Activated CD4-positive, alpha-beta T cell treated with anti-CD3 and anti-CD28 coated beads, Interleukin-2, amount 50 U/mL, for 16 hours (primary cell): ENCODE measurements around the gene PNKD.
A peak's percentile ranks its signal among the peaks of the same experiment; 100 is the strongest.

ENCODE experiments used
- DNase-seq: peaks from one replicate; pipeline ENCODE4 v3.0.0-alpha.2; 2020

Gene PNKD, protein sequence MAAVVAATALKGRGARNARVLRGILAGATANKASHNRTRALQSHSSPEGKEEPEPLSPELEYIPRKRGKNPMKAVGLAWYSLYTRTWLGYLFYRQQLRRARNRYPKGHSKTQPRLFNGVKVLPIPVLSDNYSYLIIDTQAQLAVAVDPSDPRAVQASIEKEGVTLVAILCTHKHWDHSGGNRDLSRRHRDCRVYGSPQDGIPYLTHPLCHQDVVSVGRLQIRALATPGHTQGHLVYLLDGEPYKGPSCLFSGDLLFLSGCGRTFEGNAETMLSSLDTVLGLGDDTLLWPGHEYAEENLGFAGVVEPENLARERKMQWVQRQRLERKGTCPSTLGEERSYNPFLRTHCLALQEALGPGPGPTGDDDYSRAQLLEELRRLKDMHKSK

DNA sequence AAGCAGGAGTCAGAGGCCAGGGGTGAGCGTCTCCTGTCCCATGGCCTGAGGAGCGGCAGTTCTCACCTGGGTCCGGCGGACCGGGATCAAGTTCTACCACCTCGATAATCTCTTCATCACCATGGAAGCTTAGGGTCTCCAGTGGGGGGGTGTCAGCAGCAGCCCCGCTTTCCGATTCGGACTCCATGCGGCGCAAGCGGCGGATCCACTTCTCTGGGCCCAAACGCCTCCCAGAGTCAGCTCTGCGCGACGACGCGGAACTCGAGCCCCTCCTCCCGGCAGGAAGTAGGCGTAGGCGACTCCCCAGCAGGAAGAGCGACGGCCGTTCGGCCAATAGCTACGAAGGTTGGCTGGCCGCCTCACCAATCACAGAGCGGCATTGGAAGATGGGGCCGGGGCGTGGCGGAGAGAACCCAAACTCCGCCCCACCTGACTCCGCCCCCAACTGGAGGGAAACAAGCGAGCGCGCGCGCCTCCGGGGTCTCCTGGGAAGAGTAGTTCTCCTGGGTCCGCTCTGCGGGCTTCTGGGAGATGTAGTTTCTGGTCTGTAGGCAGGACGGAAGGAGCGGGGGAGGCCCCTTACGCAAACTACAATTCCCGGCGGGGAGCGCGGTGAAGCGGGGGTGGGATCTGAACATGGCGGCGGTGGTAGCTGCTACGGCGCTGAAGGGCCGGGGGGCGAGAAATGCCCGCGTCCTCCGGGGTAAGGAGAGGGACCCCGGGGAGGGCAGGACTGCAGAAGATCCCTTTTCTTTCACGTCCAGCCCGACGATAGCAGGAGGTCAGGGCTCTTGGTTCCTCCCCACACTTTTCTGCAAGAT is at the start of gene PNKD, which contains the start of gene AAMP:
Gene PNKD (plus strand): TSS at position 620 of the 821 bp plus-strand sequence. CDS start 17 bp downstream, at position 637.
Gene AAMP (minus strand): TSS at position 238 of the 821 bp plus-strand sequence. CDS start 51 bp downstream, at position 187.
- peak; percentile 100 for DNase-seq

GRCh38 chr2:218221000-218221399 is 49.3 kb upstream of the PNKD start:
- DNase-seq, result no peak

- peak; percentile 37 for DNase-seq
Measured at GRCh38 chr2:218223046-218223445, 47.3 kb upstream of the PNKD start.

GRCh38 chr2:218224186-218224585 is 46.1 kb upstream of the PNKD start:
- DNase-seq, result no peak

- no peak for DNase-seq
Measured at GRCh38 chr2:218226903-218227302, 43.4 kb upstream of the PNKD start.

- DNase-seq, result no peak
Measured at GRCh38 chr2:218228366-218229090, 41.8 kb upstream of the PNKD start.

- DNase-seq, result peak; percentile 90
Measured at GRCh38 chr2:218229239-218229638, 41.1 kb upstream of the PNKD start.

DNA sequence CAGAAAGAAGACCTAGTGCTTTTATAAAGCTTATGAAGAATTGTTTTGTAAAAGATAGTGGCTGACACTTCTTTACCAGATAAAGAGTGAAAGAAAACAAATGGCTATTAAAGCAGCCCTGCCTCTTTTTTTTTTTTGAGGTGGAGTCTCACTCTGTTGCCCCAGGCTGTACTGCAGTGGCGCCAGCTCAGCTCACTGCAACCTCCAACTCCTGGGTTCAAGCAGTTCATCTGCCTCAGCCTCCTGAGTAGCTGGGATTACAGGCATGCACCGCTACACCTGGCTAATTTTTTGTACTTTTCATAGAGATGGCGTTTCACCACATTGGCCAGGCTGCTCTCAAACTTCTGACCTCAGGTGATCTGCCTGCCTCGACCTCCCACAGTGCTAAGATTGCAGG is 40.5 kb upstream of the PNKD start:
- DNase-seq, result peak; percentile 34

- peak; percentile 73 for DNase-seq
Measured at GRCh38 chr2:218230882-218231281, 39.4 kb upstream of the PNKD start.

DNA sequence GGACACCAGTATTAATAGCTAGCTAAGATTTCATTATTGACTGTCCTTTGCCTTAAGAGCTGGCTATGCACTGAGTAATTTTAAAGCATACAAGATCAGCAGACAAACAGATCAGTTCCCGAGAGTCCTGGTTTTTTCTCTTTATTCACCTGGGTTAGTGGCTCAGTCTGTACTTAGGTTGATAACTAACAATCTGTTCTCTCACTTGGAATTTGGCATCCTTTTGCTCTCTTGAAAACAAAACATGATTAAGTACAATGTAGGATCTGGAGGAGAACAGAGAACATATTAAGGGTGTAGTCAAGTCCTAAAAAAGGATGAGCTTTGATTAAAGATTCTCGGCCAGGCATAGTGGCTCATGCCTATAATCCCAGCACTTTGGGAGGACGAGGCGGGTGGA is 36.8 kb upstream of the PNKD start:
- DNase-seq, result no peak

GRCh38 chr2:218234521-218234920 is 35.8 kb upstream of the PNKD start:
- no peak for DNase-seq

GRCh38 chr2:218235017-218235416 is 35.3 kb upstream of the PNKD start:
- no peak for DNase-seq

DNA sequence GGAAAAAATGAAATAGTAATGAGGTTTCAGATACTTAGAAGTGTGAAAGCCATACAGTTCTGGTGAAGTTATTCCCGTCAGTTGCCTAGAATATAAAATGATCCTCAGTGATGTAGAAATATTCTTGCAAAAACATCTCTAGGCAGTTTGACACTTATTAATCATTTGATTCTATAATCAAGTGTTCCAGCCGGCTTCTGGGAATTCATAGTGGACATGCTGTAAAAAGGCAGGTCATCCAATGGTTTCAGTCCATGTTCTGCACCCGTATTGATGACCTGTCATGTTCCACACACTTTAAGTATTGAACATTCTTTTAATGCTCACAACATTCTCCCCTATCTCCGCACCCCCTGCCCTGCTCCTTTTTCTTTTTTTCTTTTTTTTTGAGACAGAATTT is 33.5 kb upstream of the PNKD start:
- no peak for DNase-seq

- no peak for DNase-seq
Measured at GRCh38 chr2:218238887-218239286, 31.4 kb upstream of the PNKD start.

DNA sequence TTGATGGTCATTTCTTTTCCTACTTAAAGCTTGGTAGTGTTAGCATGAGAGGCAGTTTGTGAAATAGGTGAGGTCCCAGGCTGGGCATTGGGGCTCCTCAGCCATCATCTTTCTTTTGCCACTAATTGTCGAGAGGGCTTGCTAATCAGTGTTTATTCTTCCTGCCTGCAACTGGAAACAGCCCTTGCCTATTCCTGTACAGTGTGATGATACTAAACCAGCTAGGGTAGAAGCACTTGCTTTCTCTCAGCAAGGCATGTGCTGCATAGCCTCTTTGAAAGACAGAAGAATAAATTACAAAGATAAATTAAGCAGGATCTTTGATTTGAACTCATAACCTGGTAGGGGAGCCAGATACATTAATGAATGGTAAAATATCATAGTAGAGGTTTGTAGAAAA is 26.1 kb upstream of the PNKD start:
- no peak for DNase-seq

- no peak for DNase-seq
Measured at GRCh38 chr2:218244665-218245064, 25.7 kb upstream of the PNKD start.

- DNase-seq, result no peak
Measured at GRCh38 chr2:218245214-218245613, 25.1 kb upstream of the PNKD start.

- no peak for DNase-seq
Measured at GRCh38 chr2:218249691-218250090, 20.6 kb upstream of the PNKD start.

DNA sequence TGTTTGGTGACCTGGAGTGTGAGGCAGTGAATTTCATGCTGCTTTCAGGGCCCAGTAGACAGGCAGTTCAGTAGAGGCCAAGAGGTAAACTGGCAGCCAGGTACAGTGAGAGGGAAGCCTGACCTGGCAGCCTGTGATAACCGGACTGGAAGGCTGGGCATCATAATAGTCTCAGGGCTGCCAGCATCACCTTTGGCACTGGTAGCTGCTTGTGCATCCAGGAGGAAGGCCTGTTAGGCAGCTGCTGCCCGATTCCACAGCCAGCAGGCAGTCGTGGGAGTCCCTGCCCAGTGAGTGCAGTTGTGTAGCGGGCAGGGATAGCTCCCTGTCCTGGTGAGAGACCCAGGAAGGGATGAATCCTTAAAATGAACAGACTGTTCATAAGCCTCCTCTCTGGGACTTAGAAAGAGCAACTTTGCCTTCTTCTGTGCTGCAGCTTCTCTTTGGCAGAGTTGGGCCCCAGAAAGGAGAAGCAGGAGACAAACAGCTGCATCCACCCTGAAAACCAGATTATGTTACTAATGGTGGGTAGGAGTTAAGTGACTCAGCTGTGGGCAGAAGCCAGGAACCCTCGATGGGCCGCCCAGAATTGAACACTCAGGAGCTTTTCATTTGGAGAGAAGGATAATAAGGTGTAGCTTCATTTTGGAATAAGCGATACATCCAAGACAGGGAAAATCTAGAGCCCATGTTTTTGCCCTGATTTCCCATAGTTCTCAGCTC is 17.6 kb upstream of the PNKD start:
- DNase-seq, result no peak

DNA sequence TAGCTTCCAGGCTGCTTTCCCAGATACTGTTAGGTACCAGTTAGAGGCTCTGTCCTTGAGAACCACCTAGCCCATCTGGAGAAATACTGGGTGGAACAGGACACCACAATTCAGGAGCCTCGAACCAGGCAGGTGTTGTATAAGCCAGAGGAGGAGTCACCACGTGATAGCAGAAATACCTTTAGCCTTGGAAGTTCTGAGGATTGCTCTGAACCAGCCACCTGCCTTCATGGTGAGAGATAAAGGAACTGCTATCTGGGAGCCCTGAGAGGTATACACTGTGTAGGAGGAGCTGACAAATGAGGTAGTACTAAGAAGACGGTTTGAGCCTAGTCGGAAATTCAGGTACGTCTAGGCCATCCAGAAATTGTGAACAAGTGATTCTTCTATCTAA is 17.1 kb upstream of the PNKD start:
- no peak for DNase-seq

GRCh38 chr2:218255446-218255845 is 14.9 kb upstream of the PNKD start:
- DNase-seq, result peak; percentile 20

- DNase-seq, result no peak
Measured at GRCh38 chr2:218256612-218257350, 13.5 kb upstream of the PNKD start.
